ENCODE data around the gene KRT14.

KRT14 gene

GRCh38 chr17:41595585-41595984 lies 8.9 kb upstream of the KRT14 start:
- H3K27ac Mint-ChIP-seq = no peak overlapping the region
- no peaks in the 10 kb centered on the region for H3K36me3 Mint-ChIP-seq (ENCODE audit: low read depth)
- no peak for TF ChIP-seq CTCF (IDR thresholded peaks at IDR 0.05)
- H3K27me3 Mint-ChIP-seq (ENCODE audit: low read depth, poor library complexity) = peaks cover 12% of the 10 kb centered on the region
- H3K9me3 Mint-ChIP-seq = no peaks in the 10 kb centered on the region
- no peak overlapping the region for H3K4me3 Mint-ChIP-seq
- peaks cover 12% of the 10 kb centered on the region for H3K4me1 Mint-ChIP-seq
- no peak for DNase-seq

DNA sequence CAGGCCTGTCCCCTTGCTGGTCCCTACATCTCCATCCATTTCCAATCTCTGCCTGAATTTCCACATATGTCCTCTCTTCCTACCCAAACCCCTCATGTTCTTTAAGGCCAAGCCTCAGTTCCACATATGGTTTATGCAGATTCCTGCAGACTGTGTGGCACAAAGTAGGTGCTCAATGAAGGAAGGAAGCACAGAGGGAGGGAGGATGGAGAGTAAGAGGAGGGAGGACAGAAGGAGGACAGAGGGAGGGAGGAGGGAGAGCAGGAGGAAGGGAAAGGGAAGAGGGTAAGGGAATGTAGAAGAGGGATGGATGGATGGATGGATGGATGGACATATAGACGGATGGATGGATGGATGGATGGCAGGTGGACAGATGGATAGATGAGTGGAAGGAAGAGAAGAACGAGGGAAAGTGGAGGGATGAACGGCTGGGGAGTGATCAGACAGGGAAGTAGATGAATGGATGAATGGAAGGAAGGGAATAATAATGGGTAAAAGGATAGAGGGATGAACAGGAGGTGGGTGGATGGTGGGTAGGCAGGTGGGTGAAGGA lies 7.7 kb upstream of the KRT14 start:
- Mint-ChIP-seq H3K36me3 (ENCODE audit: low read depth) (no peaks in the 10 kb centered on the region), H3K9me3 (no peaks in the 10 kb centered on the region), H3K4me1 (peaks cover 12% of the 10 kb centered on the region), H3K4me3 (no peak overlapping the region), H3K27ac (no peak overlapping the region), H3K27me3 (ENCODE audit: low read depth, poor library complexity) (peaks cover 18% of the 10 kb centered on the region)
- no peak for DNase-seq
- no peak for TF ChIP-seq CTCF (IDR thresholded peaks at IDR 0.05)

DNA sequence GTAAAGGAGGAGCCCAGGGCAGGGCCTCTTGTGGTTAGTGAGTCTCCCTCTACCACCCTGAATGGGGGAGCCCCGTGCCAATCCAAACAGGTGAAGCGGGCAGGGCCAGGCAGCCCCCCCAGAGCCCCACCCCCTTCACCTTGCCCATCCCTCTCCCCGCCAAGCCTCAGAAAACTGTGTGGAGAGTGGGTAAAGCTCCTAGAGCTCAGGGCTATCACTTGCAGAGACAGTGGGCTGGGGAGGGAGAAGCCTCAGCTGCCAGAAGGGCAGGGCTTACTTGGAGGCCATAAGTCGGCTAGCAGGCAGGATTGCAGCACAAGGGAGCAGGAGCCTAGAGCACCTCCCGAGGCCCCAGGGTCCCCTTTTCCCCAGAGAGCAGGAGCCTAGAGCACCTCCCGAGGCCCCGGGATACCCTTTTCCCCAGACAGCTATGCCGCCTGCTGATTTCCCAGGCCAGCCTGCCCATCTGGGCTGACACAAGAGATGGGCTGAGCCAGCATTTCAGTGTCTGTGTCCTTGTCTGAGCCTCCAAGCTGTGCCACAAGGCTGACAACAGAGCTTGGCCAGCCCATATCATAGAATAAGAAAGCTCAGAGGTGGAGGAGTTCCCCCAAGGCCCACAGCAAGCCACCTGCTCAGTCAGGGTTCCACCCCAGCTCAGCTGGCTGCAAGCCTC lies 6.7 kb upstream of the KRT14 start:
- Mint-ChIP-seq H3K27me3 (ENCODE audit: low read depth, poor library complexity) (peaks cover 18% of the 10 kb centered on the region), H3K9me3 (no peaks in the 10 kb centered on the region), H3K27ac (no peak overlapping the region), H3K4me1 (peaks cover 12% of the 10 kb centered on the region), H3K4me3 (no peak overlapping the region), H3K36me3 (ENCODE audit: low read depth) (no peaks in the 10 kb centered on the region)
- TF ChIP-seq CTCF (IDR thresholded peaks at IDR 0.05) = no peak
- DNase-seq = no peak

DNA sequence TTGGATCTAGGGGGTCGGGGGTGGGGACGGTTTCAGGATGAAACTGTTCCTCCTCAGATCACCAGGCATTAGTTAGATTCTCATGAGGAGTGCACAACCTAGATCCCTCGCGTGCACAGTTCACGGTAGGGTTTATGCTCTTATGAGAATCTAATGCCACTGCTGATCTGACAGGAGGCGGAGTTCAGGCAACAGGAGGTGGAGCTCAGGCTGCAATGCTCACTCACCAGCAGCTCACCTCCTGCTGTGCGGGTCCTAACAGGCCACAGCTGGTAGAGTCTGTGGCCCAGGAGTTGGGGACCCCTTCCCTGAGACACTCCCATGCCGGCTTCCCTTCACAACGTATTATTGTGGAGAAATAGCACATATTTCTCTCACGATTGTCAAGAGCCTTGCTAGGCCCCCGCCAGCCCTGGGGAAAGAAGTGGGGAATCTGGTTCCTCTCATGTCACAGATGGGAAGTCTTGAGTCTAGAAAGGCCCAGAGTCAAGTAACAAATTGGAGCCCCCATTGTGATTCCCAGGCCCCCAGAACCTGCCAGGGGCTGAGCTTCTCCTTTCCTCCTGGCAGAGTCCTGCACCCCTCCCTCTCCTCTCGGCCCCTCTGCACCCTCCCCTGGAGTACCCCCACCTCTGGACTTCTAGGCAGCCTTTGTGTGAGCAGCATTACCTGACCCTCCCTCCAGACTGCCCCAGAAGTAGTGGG lies 6.1 kb upstream of the KRT14 start:
- Mint-ChIP-seq H3K4me3 (no peak overlapping the region), H3K27ac (no peak overlapping the region), H3K27me3 (ENCODE audit: low read depth, poor library complexity) (peaks cover 18% of the 10 kb centered on the region), H3K9me3 (no peaks in the 10 kb centered on the region), H3K36me3 (ENCODE audit: low read depth) (no peaks in the 10 kb centered on the region), H3K4me1 (peaks cover 12% of the 10 kb centered on the region)
- DNase-seq = no peak
- no peak for TF ChIP-seq CTCF (IDR thresholded peaks at IDR 0.05)

GRCh38 chr17:41589301-41589700 lies 2.6 kb upstream of the KRT14 start:
- peaks cover 20% of the 10 kb centered on the region for H3K27me3 Mint-ChIP-seq (ENCODE audit: low read depth, poor library complexity)
- H3K36me3 Mint-ChIP-seq (ENCODE audit: low read depth) = no peaks in the 10 kb centered on the region
- H3K9me3 Mint-ChIP-seq = no peaks in the 10 kb centered on the region
- no peak overlapping the region for H3K27ac Mint-ChIP-seq
- no peak for DNase-seq
- no peak for TF ChIP-seq CTCF (IDR thresholded peaks at IDR 0.05)
- peaks cover 7% of the 10 kb centered on the region for H3K4me1 Mint-ChIP-seq
- H3K4me3 Mint-ChIP-seq = no peak overlapping the region
